ENCODE results near the gene CAMTA1.

The CAMTA1 gene

GRCh38 chr1:6885426-6885825 lies 100.2 kb downstream of the CAMTA1 start:
- DNase-seq = no peak

DNA sequence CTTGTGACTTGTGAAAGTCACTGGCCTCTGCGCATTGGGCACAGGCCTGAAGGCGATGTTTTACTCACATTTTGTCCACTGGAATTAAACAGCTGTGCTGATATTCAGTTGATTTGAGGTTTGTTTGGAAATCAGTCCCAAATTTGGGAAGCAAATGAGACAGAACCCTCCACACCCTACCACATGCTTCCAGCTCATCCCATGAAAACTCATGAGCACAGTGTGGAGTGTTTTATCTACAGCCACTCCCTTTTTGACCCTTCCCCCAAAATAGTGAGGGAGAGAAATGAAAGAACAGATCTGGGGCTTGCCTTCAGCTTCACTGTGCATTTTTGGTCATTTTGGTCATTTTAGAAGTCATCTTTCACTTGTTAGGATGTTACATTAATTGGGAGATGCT lies 101.3 kb downstream of the CAMTA1 start:
- DNase-seq = no peak

DNA sequence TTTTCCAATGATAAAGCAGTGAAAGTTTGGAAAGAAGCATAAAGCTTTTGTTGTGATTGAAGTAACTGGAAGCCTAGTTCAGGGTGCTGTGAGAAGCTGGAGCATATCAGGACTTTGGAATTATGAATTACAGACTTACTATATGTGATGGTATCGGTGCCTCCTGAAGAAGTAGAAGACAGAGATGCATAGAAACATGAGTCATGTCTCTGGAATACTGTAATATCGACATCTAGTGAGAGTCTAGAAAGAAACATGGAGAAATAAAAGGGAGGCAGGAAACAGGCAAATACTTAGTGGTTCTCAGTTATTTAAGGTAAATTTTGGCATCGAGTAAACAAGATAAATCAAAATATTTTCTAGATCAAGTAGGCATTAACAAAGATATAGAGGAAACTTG lies 103.0 kb downstream of the CAMTA1 start:
- no peak for DNase-seq

DNA sequence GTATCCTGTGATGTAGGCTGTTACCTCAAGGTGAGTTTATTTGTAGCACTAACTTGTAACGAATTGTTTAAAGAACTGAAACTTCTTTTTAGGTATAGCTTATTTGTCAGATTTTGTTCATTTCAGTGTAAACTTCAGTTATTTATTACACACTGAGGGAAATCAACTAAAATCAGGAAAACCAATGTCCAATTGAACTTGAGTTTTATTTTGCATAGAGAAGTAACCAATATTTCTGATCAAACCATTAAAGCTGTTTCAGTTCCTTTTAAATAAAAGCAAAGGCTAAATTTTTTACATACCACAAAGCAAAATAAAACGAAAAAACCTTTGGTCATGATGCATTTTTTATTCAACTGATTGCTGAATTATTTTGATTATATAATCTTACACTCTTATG lies 103.6 kb downstream of the CAMTA1 start:
- no peak for DNase-seq

- peak; percentile 31 for DNase-seq
These were observed 104.7 kb downstream of the CAMTA1 start for GRCh38 chr1:6889875-6890480.

DNA sequence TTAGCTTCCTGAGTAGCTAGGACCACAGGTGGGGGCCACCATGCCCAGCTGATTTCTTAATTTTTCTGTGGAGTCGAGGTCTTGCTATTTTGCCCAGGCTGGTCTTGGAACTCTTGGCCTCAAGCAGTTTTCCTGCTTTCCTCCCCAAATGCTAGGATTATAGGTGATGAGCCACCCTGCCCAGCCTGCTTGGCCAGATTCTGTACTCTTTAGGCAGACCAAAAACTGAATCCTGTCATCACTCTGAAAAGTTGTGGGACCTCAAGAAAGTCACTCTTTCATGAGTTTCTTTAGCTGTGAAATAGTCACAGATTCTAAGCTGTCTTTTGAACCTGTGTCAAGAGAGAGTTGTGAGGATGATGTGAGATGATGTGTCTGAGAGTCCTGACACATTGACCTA lies 105.4 kb downstream of the CAMTA1 start:
- no peak for DNase-seq

- DNase-seq = no peak
These were observed 106.7 kb downstream of the CAMTA1 start for GRCh38 chr1:6891781-6892579.

- no peak for DNase-seq
These were observed 108.1 kb downstream of the CAMTA1 start for GRCh38 chr1:6893388-6893787.

DNA sequence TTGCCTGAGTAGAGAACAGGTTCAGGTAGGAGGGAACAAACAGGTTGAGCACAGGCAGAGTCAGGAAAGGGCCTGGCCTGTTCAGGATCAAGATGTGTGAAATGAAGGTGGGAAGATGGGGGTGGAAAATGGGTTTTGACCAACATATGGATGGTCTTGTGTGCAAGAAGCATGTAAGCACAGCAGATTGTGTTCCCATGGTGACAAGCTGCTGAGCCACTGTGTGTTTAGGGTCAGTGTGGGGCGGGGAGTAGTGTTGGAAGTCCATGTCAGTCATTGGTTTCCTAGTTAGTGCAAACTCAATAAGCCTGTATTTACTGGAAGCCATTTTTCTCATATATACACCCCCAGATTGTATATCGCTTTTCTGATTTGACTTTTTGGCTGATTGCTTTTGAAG lies 111.9 kb downstream of the CAMTA1 start:
- peak; percentile 71 for DNase-seq

DNA sequence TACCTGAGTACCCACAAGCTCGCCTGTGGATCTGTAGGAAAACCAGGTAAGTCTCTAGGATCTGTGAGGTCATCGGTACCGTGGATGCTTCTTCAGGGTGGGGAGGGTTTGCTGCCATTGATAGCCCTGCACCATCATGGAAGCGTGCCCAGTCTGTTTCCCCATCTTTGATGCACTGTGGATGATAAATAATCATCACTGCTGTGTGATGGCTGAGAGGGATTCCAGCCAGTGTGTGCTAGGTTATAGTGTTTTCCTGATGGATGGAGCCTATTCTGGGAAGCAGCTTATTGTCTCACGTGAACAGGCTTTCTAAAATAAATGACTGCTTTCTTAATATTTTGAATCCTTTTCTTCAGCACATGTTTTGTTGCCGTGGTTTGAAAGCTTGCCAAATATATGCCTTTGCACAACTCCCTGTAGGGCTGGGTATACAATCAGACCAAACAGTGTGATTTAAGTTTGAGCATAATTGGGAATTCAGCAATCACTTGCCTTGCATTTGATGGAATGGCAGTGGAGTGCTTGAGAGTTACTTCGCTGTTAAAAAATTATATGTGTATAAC lies 113.8 kb downstream of the CAMTA1 start:
- no peak for DNase-seq

DNA sequence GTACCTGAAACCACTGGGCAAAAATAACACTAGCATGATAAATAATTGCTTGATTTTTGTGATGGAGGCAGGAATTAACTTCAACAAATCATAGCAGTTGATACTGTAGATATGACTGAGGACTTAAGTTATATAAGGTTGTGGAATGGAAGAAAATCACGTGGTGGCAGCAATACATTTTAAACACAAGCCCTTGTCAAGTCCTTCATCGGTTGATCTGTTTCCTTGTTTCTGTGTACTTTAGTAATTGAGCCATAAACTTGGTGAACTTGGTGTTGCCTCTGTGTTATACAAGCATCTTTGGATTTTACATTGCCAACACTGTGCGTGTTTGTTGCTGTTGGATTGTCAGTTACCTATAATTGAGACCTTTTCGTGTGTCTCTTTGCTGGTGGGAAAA lies 114.4 kb downstream of the CAMTA1 start:
- DNase-seq = no peak

DNA sequence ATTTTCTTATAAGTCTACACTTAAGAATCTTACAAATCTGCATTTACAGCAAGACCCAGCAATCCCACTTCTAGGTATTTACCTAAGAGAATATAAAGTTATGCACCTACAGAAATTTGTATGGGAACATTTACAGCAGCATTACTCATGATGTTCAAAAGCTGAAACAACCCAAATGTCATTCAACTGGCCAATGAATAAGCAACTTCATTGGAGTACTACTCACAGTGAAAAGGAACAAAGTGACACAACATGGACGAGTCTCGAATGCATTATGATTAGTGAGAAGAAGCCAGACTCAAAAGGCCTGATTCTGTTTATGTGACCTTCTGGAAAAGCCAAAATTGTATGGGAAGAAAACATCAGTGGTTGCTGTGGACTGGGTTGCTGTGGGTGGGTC lies 116.9 kb downstream of the CAMTA1 start:
- no peak for DNase-seq

GRCh38 chr1:6904476-6905170 lies 119.4 kb downstream of the CAMTA1 start:
- DNase-seq = no peak

DNA sequence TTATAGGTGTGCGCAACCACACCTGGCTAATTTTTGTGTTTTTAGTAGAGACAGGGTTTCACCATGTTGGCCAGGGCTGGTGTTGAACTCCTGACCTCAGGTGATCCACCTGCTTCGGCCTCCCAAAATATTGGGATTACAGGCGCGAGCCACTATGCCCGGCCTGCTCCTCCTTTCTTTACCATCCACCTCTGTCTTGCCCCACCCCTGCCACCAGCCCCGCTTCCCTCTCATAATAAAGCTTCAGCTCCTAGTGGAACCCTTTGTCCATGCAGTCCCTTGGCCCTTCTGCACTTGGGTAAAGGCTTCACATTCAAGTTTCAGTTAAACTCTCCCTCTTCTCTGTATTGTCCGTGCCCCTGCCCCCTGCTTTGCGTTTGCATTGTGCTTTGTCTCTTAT lies 120.1 kb downstream of the CAMTA1 start:
- DNase-seq = no peak

DNA sequence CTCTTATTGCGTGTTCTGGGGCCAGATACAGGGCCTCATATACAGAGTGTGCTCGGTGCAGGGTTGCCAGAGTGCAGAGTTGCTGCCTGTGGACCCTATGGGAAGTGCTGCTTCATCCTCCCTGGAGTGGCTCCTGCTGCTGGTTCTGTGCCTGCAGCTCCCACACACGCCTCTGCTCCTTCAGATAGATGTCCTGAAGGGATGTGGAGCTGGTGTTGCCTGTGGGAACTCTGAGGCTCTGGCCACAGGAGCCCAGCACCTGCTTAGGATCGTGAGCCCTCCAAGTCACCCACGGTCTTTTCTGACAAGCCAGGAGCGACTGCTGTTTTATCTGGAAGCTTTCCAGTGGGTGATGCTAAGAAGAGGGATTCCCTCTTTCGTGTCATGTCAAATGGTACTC lies 120.5 kb downstream of the CAMTA1 start:
- DNase-seq = no peak

GRCh38 chr1:6906783-6907182 lies 121.5 kb downstream of the CAMTA1 start:
- no peak for DNase-seq

- DNase-seq = no peak
These were observed 121.9 kb downstream of the CAMTA1 start for GRCh38 chr1:6907201-6907600.

GRCh38 chr1:6907676-6908434 lies 122.6 kb downstream of the CAMTA1 start:
- no peak for DNase-seq

GRCh38 chr1:6909401-6909800 lies 124.1 kb downstream of the CAMTA1 start:
- DNase-seq = no peak

- no peak for DNase-seq
These were observed 124.6 kb downstream of the CAMTA1 start for GRCh38 chr1:6909857-6910256.

GRCh38 chr1:6911021-6911941 lies 126.0 kb downstream of the CAMTA1 start:
- no peak for DNase-seq

GRCh38 chr1:6911974-6912373 lies 126.7 kb downstream of the CAMTA1 start:
- DNase-seq = no peak

All from NCI-H2227 treated with DMSO at 0.1 percent for 48 hours (cell line).